Fibroblast of lung (primary cell): ENCODE data around the gene NUP62. TPM values are rescaled to one million over a fixed set of nuclear protein-coding genes. Genes with fewer than 3 reads are reported as not detected.
A peak's percentile ranks its signal among the peaks of the same experiment; 100 is the strongest.

Experiments
- DNase-seq, 2 donors: peaks; one replicate each; pipeline versions ENCODE4 v3.0.0 to v3.0.0-alpha.2; 2010; ENCODE audit warnings: low read depth in 2 of 2
- H2AFZ ChIP-seq: 2 replicates; pipeline ENCODE4 v1.5.1; 2012; ENCODE audit warnings: low read length, control low read depth, inconsistent platforms
- H3K27ac ChIP-seq: 2 replicates; pipeline ENCODE4 v1.5.1; 2011; ENCODE audit warnings: low read length, control low read depth; ENCODE audit not compliant: insufficient read depth
- H3K27me3 ChIP-seq: 2 replicates; pipeline ENCODE4 v1.5.1; 2011; ENCODE audit warnings: mild to moderate bottlenecking, low read length; ENCODE audit not compliant: control insufficient read depth, insufficient read depth
- H3K36me3 ChIP-seq: 2 replicates; pipeline ENCODE4 v1.5.1; 2011; ENCODE audit warnings: low read length; ENCODE audit not compliant: control insufficient read depth, insufficient read depth
- H3K4me1 ChIP-seq: 2 replicates; pipeline ENCODE4 v1.5.1; 2011; ENCODE audit warnings: low read length; ENCODE audit not compliant: control insufficient read depth, insufficient read depth; ENCODE audit errors: extremely low read depth
- H3K4me2 ChIP-seq: 2 replicates; pipeline ENCODE4 v1.5.1; 2011; ENCODE audit warnings: low read length, control low read depth; ENCODE audit not compliant: insufficient read depth; ENCODE audit errors: extremely low read depth
- H3K4me3 ChIP-seq, 4 experiments: fragments of 200-600 bp in 1 of 4; sonication (generic) in 1 of 4; replicated peaks in 1 of 4; 2 replicates each; pipeline ENCODE4 v1.5.1; 2011 to 2016; ENCODE audit warnings: low read length in 4 of 4, low read depth in 3 of 4, mild to moderate bottlenecking in 3 of 4, control low read depth in 2 of 4, inconsistent platforms in 1 of 4, mixed read lengths in 1 of 4; ENCODE audit not compliant: insufficient read depth in 1 of 4; ENCODE audit errors: control extremely low read depth in 1 of 4
- H3K79me2 ChIP-seq: 2 replicates; pipeline ENCODE4 v1.5.1; 2012; ENCODE audit warnings: mild to moderate bottlenecking, low read length, inconsistent platforms; ENCODE audit not compliant: control insufficient read depth, insufficient read depth
- H3K9ac ChIP-seq: 2 replicates; pipeline ENCODE4 v1.5.1; 2011; ENCODE audit warnings: mild to moderate bottlenecking, low read length, control low read depth; ENCODE audit not compliant: insufficient read depth
- H3K9me3 ChIP-seq: 2 replicates; pipeline ENCODE4 v1.5.1; 2012; ENCODE audit warnings: low read depth, low read length; ENCODE audit not compliant: control insufficient read depth, insufficient read depth
- H4K20me1 ChIP-seq: 2 replicates; pipeline ENCODE4 v1.5.1; 2011; ENCODE audit warnings: low read length; ENCODE audit not compliant: control insufficient read depth, insufficient read depth; ENCODE audit errors: extremely low read depth
- EZH2 ChIP-seq: IDR thresholded peaks from 2 replicates; pipeline ENCODE4 v1.5.1; 2012; ENCODE audit warnings: low read length, control low read depth, mild to moderate bottlenecking; ENCODE audit errors: missing control alignments
- polyA plus RNA-seq, 2 donors: library from polyadenylated mRNA; depleted of rRNA in 1 of 2; stranded (reverse) in 1 of 2; unstranded in 1 of 2; fragments of >200 nt; gene quantifications; 2 replicates each; pipeline ENCODE4 v1.2.1, GENCODE V29; 2011 to 2012; ENCODE audit warnings: missing spikeins in 1 of 2
- total RNA-seq: library from RNA; depleted of rRNA; stranded (reverse); fragments of >200 nt; gene quantifications from 2 replicates; pipeline ENCODE4 v1.2.1, GENCODE V29; 2014
- TF ChIP-seq, protein P1 (sequence below), 2 donors: IDR thresholded peaks in 1 of 2; conservative IDR thresholded peaks in 1 of 2; 1 replicate in 1 of 2; 2 replicates in 1 of 2; pipeline ENCODE4 v1.5.1; 2011 to 2012; ENCODE audit warnings: low read length in 2 of 2, control low read depth in 1 of 2, inconsistent platforms in 1 of 2, low read depth in 1 of 2, mild to moderate bottlenecking in 1 of 2

The NUP62 gene
- total and polyA plus RNA-seq, 2 donors (not counting 1 experiment from before 2014, with no cell fraction given), result 8.9 to 20.8 TPM

DNA sequence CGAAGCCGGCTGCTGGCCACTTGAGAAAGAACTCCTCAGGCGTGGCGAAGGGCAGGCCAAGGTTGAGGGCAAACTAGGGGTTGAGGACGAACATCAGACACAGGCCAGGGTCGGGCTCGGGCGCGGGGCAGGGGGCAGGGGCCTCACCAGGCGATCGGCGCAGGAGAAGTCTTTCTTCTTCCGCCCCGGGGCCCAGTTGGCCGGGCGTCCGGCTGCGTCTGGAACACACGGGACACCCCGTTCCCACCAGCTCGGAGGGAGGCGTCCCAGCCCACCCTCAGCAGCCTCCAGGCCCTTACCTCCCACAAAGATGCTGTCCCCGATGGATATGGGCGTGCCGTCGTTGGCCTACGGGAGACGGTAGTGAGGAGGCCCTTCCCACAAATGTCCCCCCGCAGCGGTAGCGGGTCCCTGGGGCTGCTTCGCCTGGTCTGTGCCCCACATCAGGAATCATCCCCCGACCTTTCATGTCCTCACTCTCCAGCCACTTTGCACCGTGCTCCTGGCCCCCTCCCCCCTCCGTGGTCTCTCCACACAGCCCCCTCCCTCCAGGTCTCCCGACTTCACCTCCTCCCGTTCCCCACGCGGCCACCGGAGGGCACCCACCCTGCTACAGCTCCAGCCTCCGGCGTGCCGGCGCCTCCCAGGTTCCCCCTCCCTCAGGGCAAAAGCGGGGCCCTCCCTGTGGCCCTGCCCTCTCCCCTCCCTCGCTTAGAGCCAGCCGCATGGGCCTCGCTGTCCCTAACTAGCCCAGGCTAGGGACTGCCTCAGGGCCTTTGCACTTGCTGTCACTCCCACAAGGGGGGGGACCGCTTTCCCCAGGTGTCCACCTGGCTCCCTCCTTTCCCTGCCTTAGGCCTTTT, 66.7 kb downstream of the NUP62 start:
- Histone ChIP-seq H3K27ac (no peak overlapping the region), H3K4me2 (no peak overlapping the region), H3K4me1 (peaks cover 16% of the 10 kb centered on the region), H3K9ac (no peak overlapping the region), H4K20me1 (no peaks in the 10 kb centered on the region), H3K4me3 (no peak overlapping the region), H3K27me3 (no peaks in the 10 kb centered on the region), H3K36me3 (peaks cover 45% of the 10 kb centered on the region), H2AFZ (no peak overlapping the region), H3K9me3 (no peaks in the 10 kb centered on the region), H3K79me2 (peaks cover 24% of the 10 kb centered on the region)
- DNase-seq, result no peak
- TF ChIP-seq, protein P1, sequence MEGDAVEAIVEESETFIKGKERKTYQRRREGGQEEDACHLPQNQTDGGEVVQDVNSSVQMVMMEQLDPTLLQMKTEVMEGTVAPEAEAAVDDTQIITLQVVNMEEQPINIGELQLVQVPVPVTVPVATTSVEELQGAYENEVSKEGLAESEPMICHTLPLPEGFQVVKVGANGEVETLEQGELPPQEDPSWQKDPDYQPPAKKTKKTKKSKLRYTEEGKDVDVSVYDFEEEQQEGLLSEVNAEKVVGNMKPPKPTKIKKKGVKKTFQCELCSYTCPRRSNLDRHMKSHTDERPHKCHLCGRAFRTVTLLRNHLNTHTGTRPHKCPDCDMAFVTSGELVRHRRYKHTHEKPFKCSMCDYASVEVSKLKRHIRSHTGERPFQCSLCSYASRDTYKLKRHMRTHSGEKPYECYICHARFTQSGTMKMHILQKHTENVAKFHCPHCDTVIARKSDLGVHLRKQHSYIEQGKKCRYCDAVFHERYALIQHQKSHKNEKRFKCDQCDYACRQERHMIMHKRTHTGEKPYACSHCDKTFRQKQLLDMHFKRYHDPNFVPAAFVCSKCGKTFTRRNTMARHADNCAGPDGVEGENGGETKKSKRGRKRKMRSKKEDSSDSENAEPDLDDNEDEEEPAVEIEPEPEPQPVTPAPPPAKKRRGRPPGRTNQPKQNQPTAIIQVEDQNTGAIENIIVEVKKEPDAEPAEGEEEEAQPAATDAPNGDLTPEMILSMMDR (conservative IDR thresholded peaks at IDR 0.05 in 1 of 2, IDR thresholded peaks at IDR 0.05 in 1 of 2; ENCODE audit: low read depth in 1 of 2, low read length in 2 of 2), result peak in 1 of 2 donors; percentile 11
- no peak for TF ChIP-seq EZH2

DNA sequence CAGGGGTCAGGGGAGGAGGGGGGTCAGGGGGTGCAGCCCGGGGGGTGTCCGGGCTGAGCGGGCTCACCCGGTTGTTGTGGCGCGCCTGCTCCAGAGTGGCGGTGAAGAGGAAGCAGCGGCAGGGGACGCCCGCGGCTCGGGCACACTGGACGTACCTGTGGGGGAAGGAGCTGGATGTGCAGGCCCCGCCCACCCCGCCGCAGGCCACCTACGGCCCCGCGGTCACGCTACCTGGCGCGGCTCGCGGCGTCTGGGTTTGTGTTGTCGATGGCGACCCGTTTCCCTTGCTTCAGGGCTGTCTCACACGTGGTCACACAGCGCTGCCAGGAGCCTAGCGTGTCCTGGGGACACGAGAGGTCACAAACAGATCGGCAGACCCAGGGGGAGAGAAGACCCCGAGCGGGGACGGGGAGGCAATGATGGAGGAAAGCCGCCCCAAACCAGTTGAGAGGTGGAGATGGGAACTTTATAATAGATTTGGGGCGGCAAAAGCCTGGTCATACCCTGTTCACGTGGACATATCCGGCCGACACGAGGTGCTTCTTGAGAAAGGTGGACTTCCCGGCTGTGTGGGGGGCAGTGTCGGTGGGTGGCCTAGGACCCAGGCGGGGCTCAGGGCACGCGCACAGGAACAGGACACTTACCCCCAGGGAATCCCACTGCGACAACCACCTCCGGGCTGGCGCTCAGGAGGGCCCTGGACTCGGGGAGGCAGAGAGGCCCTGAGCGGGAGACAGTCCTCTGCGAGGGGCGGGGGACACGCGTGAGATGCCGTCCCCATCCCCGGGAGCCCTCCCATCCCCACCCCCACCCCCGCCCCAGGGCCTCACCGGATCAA, 67.5 kb downstream of the NUP62 start:
- no peak for TF ChIP-seq EZH2
- TF ChIP-seq, protein P1 (conservative IDR thresholded peaks at IDR 0.05 in 1 of 2, IDR thresholded peaks at IDR 0.05 in 1 of 2; ENCODE audit: low read depth in 1 of 2, low read length in 2 of 2), result no peak
- Histone ChIP-seq H3K4me2 (no peak overlapping the region), H3K79me2 (peaks cover 22% of the 10 kb centered on the region), H3K36me3 (peaks cover 51% of the 10 kb centered on the region), H3K9ac (no peak overlapping the region), H4K20me1 (no peaks in the 10 kb centered on the region), H3K4me3 (no peak overlapping the region), H3K9me3 (no peaks in the 10 kb centered on the region), H3K4me1 (peaks cover 16% of the 10 kb centered on the region), H3K27me3 (no peaks in the 10 kb centered on the region), H2AFZ (no peak overlapping the region), H3K27ac (no peak overlapping the region)
- DNase-seq, result no peak

DNA sequence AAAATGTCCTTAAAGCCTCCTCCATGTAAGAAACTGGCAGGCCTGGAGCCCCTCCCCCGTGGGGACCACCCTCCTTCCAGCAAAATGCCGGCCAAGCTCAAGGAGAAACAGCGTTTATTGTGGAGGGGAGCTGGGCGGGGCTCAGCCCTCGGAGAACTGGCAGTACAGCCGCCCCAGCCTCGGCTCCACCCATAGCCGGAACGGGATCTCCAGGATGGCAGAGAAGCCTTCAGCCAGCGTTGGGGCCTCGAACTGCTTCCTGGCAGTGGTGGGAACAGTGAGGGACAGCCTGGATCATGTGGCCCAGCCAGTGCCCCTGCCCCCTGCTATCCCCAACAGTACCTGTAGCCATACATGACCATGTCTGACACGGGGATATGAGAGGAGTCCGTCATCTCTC, 68.2 kb downstream of the NUP62 start:
- Histone ChIP-seq H3K4me2 (no peak overlapping the region), H3K9me3 (no peaks in the 10 kb centered on the region), H3K4me1 (peaks cover 10% of the 10 kb centered on the region), H3K27me3 (no peaks in the 10 kb centered on the region), H3K27ac (no peak overlapping the region), H3K4me3 (no peak overlapping the region), H3K79me2 (peaks cover 16% of the 10 kb centered on the region), H3K9ac (no peak overlapping the region), H4K20me1 (no peaks in the 10 kb centered on the region), H2AFZ (no peak overlapping the region), H3K36me3 (peaks cover 52% of the 10 kb centered on the region)
- peak in 1 of 2 donors; percentile 57 for DNase-seq
- no peak for TF ChIP-seq EZH2
- TF ChIP-seq, protein P1 (conservative IDR thresholded peaks at IDR 0.05 in 1 of 2, IDR thresholded peaks at IDR 0.05 in 1 of 2; ENCODE audit: low read depth in 1 of 2, low read length in 2 of 2), result no peak
